ENCODE measurements around the gene LRRC56.

DNA sequence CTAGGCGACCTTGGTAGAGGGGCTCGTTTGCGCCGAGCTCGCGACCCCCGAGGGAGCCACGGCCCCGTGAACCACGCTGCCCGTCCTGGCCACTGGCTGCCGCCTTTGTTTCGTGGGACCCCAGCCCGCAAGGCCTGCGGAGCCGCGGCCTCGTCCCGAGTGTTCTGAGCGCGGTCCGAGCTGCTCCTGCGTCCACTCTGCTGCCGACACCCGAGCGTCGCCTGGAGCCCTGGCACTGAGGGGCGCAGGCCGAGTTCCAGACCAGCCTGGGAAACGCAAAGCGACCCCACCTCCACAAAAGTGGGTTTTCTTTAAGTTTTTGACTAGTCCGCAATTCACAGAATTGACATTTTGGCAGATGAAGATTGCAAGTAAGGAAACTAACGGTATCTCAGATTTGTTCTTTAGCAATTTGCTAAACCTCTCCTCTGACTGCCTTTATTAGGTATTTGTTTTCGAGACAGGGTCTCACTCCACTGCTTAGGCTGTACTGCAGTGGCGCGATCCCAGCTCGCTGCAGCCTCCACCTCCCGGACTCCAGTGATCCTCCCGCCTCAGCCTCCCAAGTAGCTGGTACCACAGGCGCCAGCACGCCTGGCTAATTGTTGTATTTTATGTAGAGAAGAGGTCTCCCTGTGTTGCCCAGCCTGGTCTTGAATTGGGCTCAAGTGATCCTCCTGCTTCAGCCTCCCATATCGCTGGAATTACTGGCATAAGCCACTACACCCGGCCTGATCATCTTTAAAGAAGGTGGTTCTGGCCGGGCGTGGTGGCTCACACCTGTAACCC lies 29.4 kb upstream of the LRRC56 start:
- TF ChIP-seq CTCF (conservative IDR thresholded peaks at IDR 0.05; ENCODE audit: low read depth, low read length), result no peak
- TF ChIP-seq EZH2 (IDR thresholded peaks at IDR 0.05; ENCODE audit: borderline replicate concordance, low read depth, low read length, poor library complexity, severe bottlenecking), result no peak

Data from A673 (cell line).